ENCODE measurements around the gene SAMD4A.

Gene SAMD4A

GRCh38 chr14:54683882-54684794 lies 117.2 kb downstream of the SAMD4A start:
- DNase-seq (ENCODE audit: extremely low read depth, low read depth), result peak; percentile 77
- TF ChIP-seq, protein P1, sequence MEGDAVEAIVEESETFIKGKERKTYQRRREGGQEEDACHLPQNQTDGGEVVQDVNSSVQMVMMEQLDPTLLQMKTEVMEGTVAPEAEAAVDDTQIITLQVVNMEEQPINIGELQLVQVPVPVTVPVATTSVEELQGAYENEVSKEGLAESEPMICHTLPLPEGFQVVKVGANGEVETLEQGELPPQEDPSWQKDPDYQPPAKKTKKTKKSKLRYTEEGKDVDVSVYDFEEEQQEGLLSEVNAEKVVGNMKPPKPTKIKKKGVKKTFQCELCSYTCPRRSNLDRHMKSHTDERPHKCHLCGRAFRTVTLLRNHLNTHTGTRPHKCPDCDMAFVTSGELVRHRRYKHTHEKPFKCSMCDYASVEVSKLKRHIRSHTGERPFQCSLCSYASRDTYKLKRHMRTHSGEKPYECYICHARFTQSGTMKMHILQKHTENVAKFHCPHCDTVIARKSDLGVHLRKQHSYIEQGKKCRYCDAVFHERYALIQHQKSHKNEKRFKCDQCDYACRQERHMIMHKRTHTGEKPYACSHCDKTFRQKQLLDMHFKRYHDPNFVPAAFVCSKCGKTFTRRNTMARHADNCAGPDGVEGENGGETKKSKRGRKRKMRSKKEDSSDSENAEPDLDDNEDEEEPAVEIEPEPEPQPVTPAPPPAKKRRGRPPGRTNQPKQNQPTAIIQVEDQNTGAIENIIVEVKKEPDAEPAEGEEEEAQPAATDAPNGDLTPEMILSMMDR (IDR thresholded peaks at IDR 0.05; ENCODE audit: low read depth, low read length), result no peak

- no peak for DNase-seq (ENCODE audit: extremely low read depth, low read depth)
- TF ChIP-seq, protein P1 (IDR thresholded peaks at IDR 0.05; ENCODE audit: low read depth, low read length), result no peak
Measured at GRCh38 chr14:54685286-54685845, 118.4 kb downstream of the SAMD4A start.

- DNase-seq (ENCODE audit: extremely low read depth, low read depth), result peak; percentile 74
- TF ChIP-seq, protein P1 (IDR thresholded peaks at IDR 0.05; ENCODE audit: low read depth, low read length), result no peak
Measured at GRCh38 chr14:54686219-54686870, 119.4 kb downstream of the SAMD4A start.

GRCh38 chr14:54686871-54687749 lies 120.2 kb downstream of the SAMD4A start:
- TF ChIP-seq, protein P1 (IDR thresholded peaks at IDR 0.05; ENCODE audit: low read depth, low read length), result no peak
- no peak for DNase-seq (ENCODE audit: extremely low read depth, low read depth)

DNA sequence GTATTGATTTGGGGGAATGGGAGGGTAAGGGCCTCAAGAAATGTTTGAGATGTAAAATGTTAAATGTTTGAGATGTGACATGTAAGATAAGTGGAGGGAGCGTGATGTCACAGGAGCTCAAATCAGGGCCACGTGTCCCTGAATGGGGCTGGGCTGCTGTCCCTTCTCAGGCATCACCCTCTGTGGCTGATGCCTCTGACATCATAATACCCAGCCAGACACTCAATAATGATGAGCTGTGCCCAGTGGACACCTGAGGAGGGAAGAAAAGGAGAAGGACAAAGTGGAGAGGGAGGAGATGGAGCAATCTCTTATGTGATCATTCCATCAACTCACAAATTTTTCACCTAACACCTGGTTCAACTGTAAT lies 120.8 kb downstream of the SAMD4A start:
- DNase-seq (ENCODE audit: extremely low read depth, low read depth), result no peak
- TF ChIP-seq, protein P1 (IDR thresholded peaks at IDR 0.05; ENCODE audit: low read depth, low read length), result no peak

DNA sequence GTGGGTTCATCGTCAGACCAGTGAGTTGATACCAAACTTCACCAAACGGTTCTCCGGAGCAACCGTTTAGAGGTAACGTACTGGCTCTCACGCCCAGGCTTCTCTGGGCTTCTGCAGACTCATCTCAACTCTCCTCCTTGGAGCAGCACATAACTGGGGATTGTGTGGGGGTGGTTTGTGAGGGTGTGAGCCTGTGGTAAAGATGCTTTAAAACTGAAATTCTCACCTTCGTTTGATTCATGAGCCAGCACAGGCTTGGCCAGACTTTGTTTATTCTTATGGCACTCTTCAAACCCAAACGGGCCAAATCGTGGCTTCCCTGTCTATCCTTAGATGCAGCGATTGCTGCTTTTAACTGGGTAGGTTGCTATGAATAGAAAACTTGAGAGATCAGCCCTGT lies 121.3 kb downstream of the SAMD4A start:
- TF ChIP-seq, protein P1 (IDR thresholded peaks at IDR 0.05; ENCODE audit: low read depth, low read length), result no peak
- no peak for DNase-seq (ENCODE audit: extremely low read depth, low read depth)
